Lower lobe of right lung (tissue), 2 donors: ENCODE data around the gene LRRC31. TPM values are rescaled to one million over a fixed set of nuclear protein-coding genes. Genes with fewer than 3 reads are reported as not detected.

Source experiments
- ATAC-seq, 2 donors: fragments of 200-7000 bp; cut with Tn5 transposase; one replicate each; pipeline ENCODE4 v1.9.1; 2020 to 2022; ENCODE audit warnings: mild to moderate bottlenecking in 2 of 2, moderate library complexity in 2 of 2
- DNase-seq: peaks from one replicate; pipeline ENCODE4 v3.0.0-alpha.2; 2020
- H3K27ac ChIP-seq: fragments of 200-600 bp; one replicate; pipeline ENCODE4 v1.8.0; 2022
- H3K27me3 ChIP-seq: fragments of 200-600 bp; one replicate; pipeline ENCODE4 v1.8.0; 2022; ENCODE audit warnings: low read depth
- H3K36me3 ChIP-seq: fragments of 200-600 bp; one replicate; pipeline ENCODE4 v1.8.0; 2022; ENCODE audit warnings: mild to moderate bottlenecking
- H3K4me1 ChIP-seq: fragments of 200-600 bp; one replicate; pipeline ENCODE4 v1.8.0; 2022
- H3K4me3 ChIP-seq: fragments of 200-600 bp; one replicate; pipeline ENCODE4 v1.8.0; 2022; ENCODE audit warnings: mild to moderate bottlenecking
- H3K9me3 ChIP-seq: fragments of 200-600 bp; one replicate; pipeline ENCODE4 v1.8.0; 2022
- CTCF ChIP-seq: fragments of 200-600 bp; IDR thresholded peaks from one replicate; pipeline ENCODE4 v1.8.0; 2022; ENCODE audit warnings: antibody characterized with exemption, mild to moderate bottlenecking
- intact Hi-C: fragments of 100-400 bp; cut with DNase I; formaldehyde crosslinking; loops from one replicate; pipeline ENCODE4 v1.11.0; 2022
- total RNA-seq: library from RNA; stranded (reverse); fragmentation: NEBNext Ultra II Directional; extraction: Animal tissue kit (Norgen Biotek cat#: 25700); gene quantifications from one replicate; pipeline ENCODE4 v1.2.1, GENCODE V29; 2021
- donor health status: DM: no; HTN: yes; CAD: no; lungs with severe emphysema.

The LRRC31 gene
- total RNA-seq, 1 donor from 2014 or later = 1.1 TPM

- no peak for TF ChIP-seq CTCF
- DNase-seq (no peak), ATAC-seq (no peak)
- Histone ChIP-seq H3K27me3 (no peaks in the 10 kb centered on the region), H3K4me3 (no peak overlapping the region), H3K9me3 (no peaks in the 10 kb centered on the region), H3K4me1 (no peaks in the 10 kb centered on the region), H3K36me3 (peaks cover 5% of the 10 kb centered on the region), H3K27ac (no peak overlapping the region)
- intact Hi-C loops = no loop called here
Measured at GRCh38 chr3:169804681-169805080, 65.1 kb downstream of the LRRC31 start.

- Histone ChIP-seq H3K4me1 (no peaks in the 10 kb centered on the region), H3K4me3 (no peak overlapping the region), H3K9me3 (no peaks in the 10 kb centered on the region), H3K36me3 (peaks cover 34% of the 10 kb centered on the region), H3K27ac (no peak overlapping the region), H3K27me3 (no peaks in the 10 kb centered on the region)
- ATAC-seq = no peak
- intact Hi-C loops = no loop called here
- no peak for TF ChIP-seq CTCF
- DNase-seq = no peak
Measured at GRCh38 chr3:169792359-169792758, 77.4 kb downstream of the LRRC31 start.

- intact Hi-C loops = no loop called here
- H3K4me3 ChIP-seq = no peak overlapping the region
- no peaks in the 10 kb centered on the region for H3K27me3 ChIP-seq
- H3K4me1 ChIP-seq = no peaks in the 10 kb centered on the region
- TF ChIP-seq CTCF = no peak
- DNase-seq = no peak
- peaks cover 49% of the 10 kb centered on the region for H3K36me3 ChIP-seq
- H3K27ac ChIP-seq = no peak overlapping the region
- ATAC-seq = no peak
- no peaks in the 10 kb centered on the region for H3K9me3 ChIP-seq
Measured at GRCh38 chr3:169790687-169791429, 78.9 kb downstream of the LRRC31 start.

GRCh38 chr3:169790219-169790618 lies 79.5 kb downstream of the LRRC31 start:
- Histone ChIP-seq H3K27me3 (no peaks in the 10 kb centered on the region), H3K9me3 (no peaks in the 10 kb centered on the region), H3K27ac (no peak overlapping the region), H3K4me3 (no peak overlapping the region), H3K4me1 (no peaks in the 10 kb centered on the region), H3K36me3 (peaks cover 56% of the 10 kb centered on the region)
- intact Hi-C loops = no loop called here
- TF ChIP-seq CTCF = no peak
- ATAC-seq (no peak), DNase-seq (no peak)

Other genes with a start within 250 kb of the LRRC31 start
- 92.4 TPM for gene MECOM, start 206.2 kb downstream of the LRRC31 start, total RNA-seq
- 2.9 TPM for gene TERC, start 104.9 kb downstream of the LRRC31 start, total RNA-seq
- gene ACTRT3, start 100.4 kb downstream of the LRRC31 start, total RNA-seq = 0.92 TPM
- 15.0 TPM for gene MYNN, start 96.5 kb downstream of the LRRC31 start, total RNA-seq
- not detected for gene LRRIQ4, start 57.1 kb downstream of the LRRC31 start, total RNA-seq
- gene LRRC34, start 57.0 kb downstream of the LRRC31 start, total RNA-seq = 4.8 TPM
- not detected for gene SAMD7, start 41.6 kb upstream of the LRRC31 start, total RNA-seq
- gene SEC62, start 96.9 kb upstream of the LRRC31 start, total RNA-seq = 153 TPM
- gene GPR160, start 168.1 kb upstream of the LRRC31 start, total RNA-seq = 24.4 TPM